IPS-15b (cell line): Measurements from ENCODE around the gene TTYH3.

Experiments
- H3K27me3 ChIP-seq: one replicate; pipeline ENCODE4 v1.6.1; 2013; ENCODE audit warnings: low read length; ENCODE audit not compliant: control insufficient read depth, insufficient read depth
- H3K36me3 ChIP-seq: one replicate; pipeline ENCODE4 v1.6.1; 2013; ENCODE audit warnings: low read length; ENCODE audit not compliant: control insufficient read depth, insufficient read depth
- H3K4me1 ChIP-seq: one replicate; pipeline ENCODE4 v1.6.1; 2013; ENCODE audit warnings: mild to moderate bottlenecking, low read length; ENCODE audit not compliant: control insufficient read depth, insufficient read depth
- H3K4me3 ChIP-seq: one replicate; pipeline ENCODE4 v1.5.1; 2013; ENCODE audit warnings: low read depth, low read length
- H3K9ac ChIP-seq: one replicate; pipeline ENCODE4 v1.6.1; 2013; ENCODE audit warnings: low read depth, mild to moderate bottlenecking, low read length
- H3K9me3 ChIP-seq: one replicate; pipeline ENCODE4 v1.6.1; 2013; ENCODE audit warnings: mild to moderate bottlenecking, low read length; ENCODE audit not compliant: control insufficient read depth, insufficient read depth

Gene TTYH3

DNA sequence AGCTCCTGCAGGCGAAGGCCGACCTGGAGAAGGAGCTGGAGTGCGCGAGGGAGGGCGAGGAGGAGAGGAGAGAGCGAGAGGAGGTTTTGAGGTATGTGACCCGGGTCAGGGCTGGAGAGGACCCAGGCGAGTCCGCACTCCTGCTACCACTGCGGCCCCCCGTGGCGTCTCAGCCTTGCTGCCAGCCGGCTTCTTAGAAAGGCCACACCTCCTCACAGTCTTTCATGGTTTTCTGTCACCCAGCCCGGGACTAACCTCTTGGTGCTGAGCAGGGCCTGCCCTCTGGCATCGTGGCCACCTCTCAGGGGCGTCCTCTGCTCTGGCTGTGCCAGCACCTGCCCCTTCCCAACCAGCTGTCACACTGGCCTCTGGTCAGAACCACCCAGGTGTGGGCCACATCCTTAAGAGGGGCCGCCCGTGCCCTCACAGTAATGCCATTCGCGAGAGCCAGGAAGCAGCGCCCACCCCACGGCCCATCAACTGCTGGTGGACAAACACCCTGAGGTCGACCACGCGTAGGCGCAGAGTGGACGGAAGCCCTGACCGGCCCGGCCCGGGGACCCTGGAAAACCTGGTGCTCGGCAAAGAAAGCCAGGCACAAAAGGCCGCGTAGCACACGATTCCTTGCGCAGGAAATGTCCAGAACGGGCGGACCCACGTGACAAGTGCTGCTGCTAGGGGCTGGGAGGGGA, 38.6 kb upstream of the TTYH3 start:
- H3K9me3 ChIP-seq, result no peaks in the 10 kb centered on the region
- H3K27me3 ChIP-seq, result no peaks in the 10 kb centered on the region
- H3K9ac ChIP-seq, result no peak overlapping the region
- H3K4me3 ChIP-seq, result no peak overlapping the region
- H3K36me3 ChIP-seq, result peaks cover 16% of the 10 kb centered on the region
- H3K4me1 ChIP-seq, result no peaks in the 10 kb centered on the region

DNA sequence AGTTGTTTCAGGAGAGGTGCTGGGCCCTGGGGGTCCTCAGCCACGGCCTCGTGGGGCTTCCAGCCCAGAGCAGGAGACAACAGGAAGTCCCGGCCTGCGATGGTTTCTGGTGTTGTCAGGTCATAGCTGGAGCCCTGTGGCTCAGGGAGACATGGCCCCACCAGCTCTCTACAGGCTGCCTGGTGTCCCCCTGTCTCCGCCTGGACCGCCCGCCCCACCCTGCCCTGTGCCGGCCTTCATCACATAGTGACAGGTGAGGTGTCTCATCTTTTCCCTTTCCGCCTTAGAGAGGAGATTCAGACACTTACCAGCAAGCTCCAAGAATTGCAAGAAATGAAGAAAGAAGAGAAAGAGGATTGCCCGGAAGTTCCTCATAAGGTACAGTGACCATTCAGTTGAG, 37.2 kb upstream of the TTYH3 start:
- H3K27me3 ChIP-seq, result no peaks in the 10 kb centered on the region
- no peak overlapping the region for H3K9ac ChIP-seq
- peaks cover 21% of the 10 kb centered on the region for H3K36me3 ChIP-seq
- no peaks in the 10 kb centered on the region for H3K4me1 ChIP-seq
- H3K9me3 ChIP-seq, result no peaks in the 10 kb centered on the region
- no peak overlapping the region for H3K4me3 ChIP-seq

DNA sequence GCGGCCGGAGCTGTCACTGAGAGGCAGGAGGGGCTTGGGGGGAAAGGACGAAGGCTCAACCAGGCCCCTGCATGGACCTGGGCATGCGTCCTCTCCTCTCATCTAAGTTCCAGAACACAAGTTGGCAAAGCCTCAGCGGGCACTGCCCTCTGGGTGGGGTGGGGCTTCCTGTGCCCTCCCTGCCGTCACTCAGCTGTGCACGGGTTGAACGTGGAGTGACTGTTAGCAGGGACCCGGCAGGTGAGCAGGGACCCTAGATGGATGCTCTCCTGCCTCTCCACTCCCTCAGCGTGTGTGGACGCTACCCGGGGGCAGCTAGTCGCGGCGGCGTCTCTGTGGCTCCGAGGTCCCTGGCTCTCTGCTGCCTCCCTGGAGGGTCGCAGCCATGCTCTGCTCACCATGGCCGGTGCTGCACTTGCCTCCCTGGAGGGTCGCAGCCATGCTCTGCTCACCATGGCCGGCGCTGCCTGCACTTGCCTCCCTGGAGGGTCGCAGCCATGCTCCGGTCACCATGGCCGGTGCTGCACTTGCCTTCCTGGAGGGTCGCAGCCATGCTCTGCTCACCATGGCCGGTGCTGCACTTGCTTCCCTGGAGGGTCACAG, 36.4 kb upstream of the TTYH3 start:
- H3K27me3 ChIP-seq, result no peaks in the 10 kb centered on the region
- H3K9ac ChIP-seq, result no peak overlapping the region
- no peaks in the 10 kb centered on the region for H3K4me1 ChIP-seq
- no peaks in the 10 kb centered on the region for H3K9me3 ChIP-seq
- peaks cover 21% of the 10 kb centered on the region for H3K36me3 ChIP-seq
- no peak overlapping the region for H3K4me3 ChIP-seq

DNA sequence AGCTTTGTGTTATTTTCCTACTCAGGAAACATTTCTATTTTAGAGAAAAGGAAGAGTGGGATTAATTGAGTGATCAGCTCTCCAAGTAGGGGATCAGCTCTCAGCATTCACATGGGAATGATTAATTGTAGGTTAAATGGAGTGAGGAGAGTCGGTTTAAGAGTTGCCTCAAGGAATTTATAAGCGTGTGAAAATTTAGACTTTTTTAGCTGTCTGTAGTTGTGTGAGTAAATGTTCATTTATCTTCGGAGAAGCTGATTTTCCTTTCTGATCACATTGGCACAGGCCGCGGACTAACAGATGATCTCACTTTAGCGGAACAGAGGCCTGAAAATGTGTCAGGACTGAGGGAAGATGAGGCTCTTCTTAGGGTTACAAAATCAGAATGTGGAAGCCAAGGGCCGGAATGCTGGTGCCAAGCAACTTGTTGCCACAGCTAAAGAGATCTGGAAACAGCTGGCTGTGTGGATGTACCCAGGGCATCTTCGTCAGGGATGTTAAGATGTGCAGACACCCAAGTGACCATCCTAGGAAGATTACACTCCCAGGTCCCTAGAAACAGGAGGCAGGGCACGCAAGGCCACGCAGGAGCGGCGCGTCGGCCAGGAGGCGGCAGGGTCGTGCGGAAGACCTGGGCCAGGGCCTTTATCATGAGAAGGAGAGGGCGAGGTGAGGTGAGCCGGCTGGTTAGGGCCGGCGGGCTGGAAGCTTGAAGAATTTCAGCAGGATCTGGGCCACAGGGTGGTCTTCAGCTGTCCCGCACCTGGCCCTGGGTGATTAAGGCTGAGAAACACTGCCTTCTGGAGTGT, 35.1 kb upstream of the TTYH3 start:
- H3K9me3 ChIP-seq, result no peaks in the 10 kb centered on the region
- H3K4me1 ChIP-seq, result no peaks in the 10 kb centered on the region
- no peak overlapping the region for H3K9ac ChIP-seq

DNA sequence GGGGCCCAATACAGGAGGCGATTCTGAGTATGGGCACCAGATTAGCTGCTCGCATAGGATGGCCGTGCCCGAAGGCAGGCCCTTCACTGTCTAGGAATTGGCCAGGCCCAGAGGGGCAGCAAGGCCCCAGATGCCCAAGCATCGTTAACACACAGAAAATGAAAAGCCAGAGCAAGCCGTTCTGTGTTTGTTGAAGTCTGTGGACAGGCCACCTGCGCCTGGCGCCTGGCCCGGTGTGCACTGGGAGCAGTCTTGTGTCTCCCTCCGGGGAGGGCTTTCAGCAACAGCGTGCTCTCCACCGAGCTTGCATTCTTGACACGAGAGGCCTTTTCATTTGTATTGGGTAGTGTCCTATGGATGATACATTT, 34.5 kb upstream of the TTYH3 start:
- H3K36me3 ChIP-seq, result peaks cover 21% of the 10 kb centered on the region
- H3K27me3 ChIP-seq, result no peaks in the 10 kb centered on the region
- no peaks in the 10 kb centered on the region for H3K9me3 ChIP-seq
- H3K9ac ChIP-seq, result no peak overlapping the region
- no peak overlapping the region for H3K4me3 ChIP-seq
- H3K4me1 ChIP-seq, result no peaks in the 10 kb centered on the region

More for the DNA sequence above, 35.1 kb upstream of the TTYH3 start:
- no peak overlapping the region for H3K4me3 ChIP-seq
- H3K36me3 ChIP-seq, result peaks cover 21% of the 10 kb centered on the region
- H3K27me3 ChIP-seq, result no peaks in the 10 kb centered on the region

DNA sequence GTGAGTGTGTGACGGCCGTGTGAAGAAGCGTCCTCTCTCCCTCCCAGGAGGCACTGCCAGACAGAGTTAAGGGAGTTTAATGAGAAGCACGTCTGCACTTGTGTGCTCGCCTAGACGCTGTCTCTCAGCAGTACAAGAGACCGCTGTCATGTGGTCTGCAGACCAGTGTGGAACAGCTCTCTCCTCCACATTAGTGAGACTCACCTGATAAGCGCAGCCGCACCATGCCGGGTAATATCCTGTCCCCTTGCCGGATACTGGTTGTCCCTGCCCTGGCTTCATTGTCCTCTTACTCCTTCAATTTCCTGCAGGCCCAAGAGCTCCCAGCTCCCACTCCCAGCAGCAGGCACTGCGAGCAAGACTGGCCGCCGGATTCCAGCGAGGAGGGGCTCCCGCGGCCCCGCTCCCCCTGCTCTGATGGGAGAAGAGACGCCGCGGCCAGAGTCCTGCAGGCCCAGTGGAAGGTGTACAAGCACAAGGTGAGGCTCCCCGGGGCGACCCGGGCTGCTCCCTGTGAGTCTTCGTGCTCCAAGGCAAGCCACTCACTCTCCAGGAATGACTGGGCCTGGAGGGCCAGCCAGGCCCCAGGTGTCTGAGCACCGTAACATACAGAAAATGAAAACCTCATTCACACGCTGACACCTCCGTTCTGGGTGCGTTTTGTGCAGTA, 33.5 kb upstream of the TTYH3 start:
- Histone ChIP-seq H3K4me1 (no peaks in the 10 kb centered on the region), H3K36me3 (peaks cover 15% of the 10 kb centered on the region)

DNA sequence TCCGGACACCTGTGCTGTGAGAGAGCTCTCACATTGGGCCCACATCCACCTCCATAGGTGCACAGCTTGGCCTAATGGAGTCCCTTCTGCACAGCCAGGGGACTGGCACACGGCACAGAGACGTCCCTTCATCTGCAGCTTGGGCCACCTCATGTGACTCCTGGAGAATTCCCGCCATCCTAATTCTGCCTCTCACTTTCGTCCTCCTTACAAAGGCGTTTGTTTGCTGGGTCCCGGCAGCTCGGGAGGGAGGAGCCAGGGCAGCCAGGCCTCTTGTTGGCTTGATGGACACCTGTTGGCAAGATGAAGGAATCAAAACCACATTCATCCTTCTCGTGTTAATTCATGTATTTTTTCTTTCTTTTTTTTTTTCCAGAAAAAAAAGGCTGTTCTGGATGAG, 30.7 kb upstream of the TTYH3 start:
- H3K9me3 ChIP-seq, result no peaks in the 10 kb centered on the region
- no peak overlapping the region for H3K4me3 ChIP-seq
- peaks cover 11% of the 10 kb centered on the region for H3K36me3 ChIP-seq
- H3K27me3 ChIP-seq, result no peaks in the 10 kb centered on the region
- no peak overlapping the region for H3K9ac ChIP-seq
- H3K4me1 ChIP-seq, result no peaks in the 10 kb centered on the region

More for the DNA sequence above, 33.5 kb upstream of the TTYH3 start:
- no peaks in the 10 kb centered on the region for H3K9me3 ChIP-seq
- no peak overlapping the region for H3K9ac ChIP-seq
- no peaks in the 10 kb centered on the region for H3K27me3 ChIP-seq
- H3K4me3 ChIP-seq, result no peak overlapping the region

DNA sequence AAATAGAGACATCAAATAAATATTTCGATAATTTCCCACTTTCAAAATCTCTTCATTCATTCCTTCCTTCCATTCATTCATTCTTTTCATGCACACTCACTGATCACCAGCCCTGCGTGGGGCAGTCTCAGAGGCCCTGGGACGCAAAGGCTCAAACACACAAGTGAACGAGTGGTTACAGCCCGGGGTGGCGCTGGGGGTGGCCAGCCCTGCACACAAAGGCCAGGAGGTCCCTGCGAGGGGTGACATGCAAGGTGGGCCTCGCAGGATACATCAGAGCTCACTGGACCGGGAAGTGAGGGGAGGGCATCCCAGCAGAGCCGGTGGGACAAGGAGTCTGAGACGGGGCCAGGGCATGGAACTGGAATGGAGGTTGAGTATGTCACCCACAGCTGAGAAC, 29.9 kb upstream of the TTYH3 start:
- H3K9me3 ChIP-seq, result no peaks in the 10 kb centered on the region
- H3K4me3 ChIP-seq, result no peak overlapping the region
- H3K36me3 ChIP-seq, result peaks cover 8% of the 10 kb centered on the region
- H3K9ac ChIP-seq, result no peak overlapping the region
- H3K4me1 ChIP-seq, result no peaks in the 10 kb centered on the region
- H3K27me3 ChIP-seq, result no peaks in the 10 kb centered on the region

DNA sequence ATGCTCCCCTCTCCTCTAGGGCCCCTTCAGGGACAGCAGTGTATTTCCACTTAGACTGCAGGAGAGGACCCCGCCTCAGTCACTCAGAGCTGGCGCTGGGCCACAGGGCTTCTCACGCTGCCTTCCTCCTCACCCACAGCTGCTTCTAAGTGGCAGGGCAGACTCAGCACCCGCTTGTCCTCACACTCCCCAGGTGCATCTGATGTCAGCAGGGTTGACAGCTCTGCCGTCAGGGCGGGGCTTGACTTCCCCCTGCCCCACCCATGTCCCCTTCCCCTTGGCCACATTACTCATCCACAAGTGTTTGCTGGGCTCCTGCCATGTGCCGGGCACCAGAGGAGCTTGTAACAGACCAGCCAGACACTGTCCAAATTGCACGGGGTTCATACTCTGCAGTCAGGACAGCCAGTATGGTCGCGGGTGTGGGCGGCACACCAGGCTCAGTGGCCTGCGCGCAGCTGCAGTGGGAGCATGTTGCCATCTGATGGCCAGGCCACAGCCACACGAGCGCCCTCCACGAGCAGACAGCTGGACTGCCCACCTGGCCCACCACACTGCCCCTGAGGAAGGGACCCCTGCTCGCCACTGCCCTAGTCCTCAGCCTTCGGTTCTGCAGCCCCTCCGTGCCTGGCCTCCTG, 29.3 kb upstream of the TTYH3 start:
- H3K36me3 ChIP-seq, result peaks cover 5% of the 10 kb centered on the region
- H3K4me3 ChIP-seq, result no peak overlapping the region
- H3K9ac ChIP-seq, result no peak overlapping the region
- H3K9me3 ChIP-seq, result no peaks in the 10 kb centered on the region
- H3K27me3 ChIP-seq, result no peaks in the 10 kb centered on the region
- no peaks in the 10 kb centered on the region for H3K4me1 ChIP-seq

DNA sequence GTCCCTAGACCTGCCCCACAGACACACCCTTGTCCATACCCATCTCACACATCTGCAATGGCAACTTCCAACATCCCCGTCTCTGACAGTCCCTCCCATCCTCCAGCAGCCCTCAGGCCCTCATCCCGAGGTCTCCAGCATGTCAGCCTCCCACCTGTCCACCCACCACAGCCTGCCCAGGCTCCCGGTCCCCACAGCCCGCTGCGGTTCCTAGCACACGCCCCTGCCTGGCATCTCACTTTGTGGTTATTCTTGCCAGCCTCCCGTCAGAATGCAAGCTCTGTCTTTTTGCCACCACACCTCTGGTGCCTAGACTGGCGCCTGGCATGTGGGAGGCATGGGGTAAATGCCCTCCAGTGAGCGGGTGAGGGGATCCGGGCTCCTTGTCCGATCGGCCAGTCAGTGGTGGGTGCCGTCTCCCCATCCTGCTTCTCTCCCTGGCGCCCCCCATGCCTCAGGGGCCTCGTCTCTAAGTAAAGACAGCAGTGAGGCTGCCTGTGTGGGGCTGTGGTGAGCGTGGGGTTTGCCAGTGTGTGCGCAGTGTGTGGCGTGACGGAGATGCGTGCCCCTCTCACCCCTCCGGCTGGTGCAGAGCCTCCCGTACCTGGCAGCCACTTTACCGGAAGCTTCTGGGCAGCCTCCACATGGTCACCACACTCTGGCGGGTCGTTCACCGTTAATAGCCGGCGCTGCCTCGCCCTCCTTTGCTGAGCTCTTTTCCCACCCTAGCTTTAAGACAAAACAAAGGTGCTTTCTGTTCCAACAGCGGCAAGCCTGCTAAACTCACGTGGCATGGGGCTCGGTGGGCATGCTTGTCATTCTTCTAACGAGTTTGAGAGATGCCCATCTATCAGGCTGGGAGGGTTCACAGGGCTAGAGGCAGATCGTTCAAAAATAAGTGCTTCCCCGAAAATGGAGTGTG, 28.5 kb upstream of the TTYH3 start:
- Histone ChIP-seq H3K4me3 (no peak overlapping the region), H3K36me3 (peaks cover 5% of the 10 kb centered on the region), H3K9ac (no peak overlapping the region), H3K4me1 (no peaks in the 10 kb centered on the region), H3K9me3 (no peaks in the 10 kb centered on the region), H3K27me3 (no peaks in the 10 kb centered on the region)
